Caco-2 (cell line): Measurements from ENCODE around the gene TMEM200B. TPM values are rescaled to one million over a fixed set of nuclear protein-coding genes. Genes with fewer than 3 reads are reported as not detected.

Experiments
- BruUV-seq: library from RNA; stranded (reverse); fragments of 400-500 nt; replicated peaks from 2 replicates; lab custom pipeline; 2021; lab: Mats Ljungman, UMichigan
- CTCF ChIA-PET: fragments of 300-600 bp; sonication (Branson Sonifier 250); formaldehyde crosslinking; loops from one replicate; lab custom pipeline; 2022; ENCODE audit warnings: antibody characterized with exemption; lab: Charles Lee
- POLR2A ChIA-PET: fragments of 300-600 bp; sonication (Branson Sonifier 250); formaldehyde crosslinking; loops from one replicate; lab custom pipeline; 2022; ENCODE audit warnings: antibody characterized with exemption; lab: Charles Lee
- DNase-seq, 2 experiments: peaks; one replicate each; pipeline versions ENCODE4 v3.0.0 to v3.0.0-alpha.2; 2020 to 2022
- H3K27me3 ChIP-seq: replicated peaks from 2 replicates; pipeline ENCODE4 v1.6.0; 2011; ENCODE audit warnings: low read length; ENCODE audit not compliant: control insufficient read depth, insufficient read depth
- H3K36me3 ChIP-seq: 2 replicates; pipeline ENCODE4 v1.5.1; 2011; ENCODE audit warnings: low read length; ENCODE audit not compliant: control insufficient read depth, insufficient read depth
- H3K4me1 ChIP-seq: fragments of 250-450 bp; sonication (Bioruptor Pico); 2 replicates; pipeline ENCODE4 v1.5.1; 2020; ENCODE audit warnings: mild to moderate bottlenecking
- H3K4me3 ChIP-seq: 2 replicates; pipeline ENCODE4 v1.5.1; 2011; ENCODE audit warnings: low read depth, mild to moderate bottlenecking, control low read depth, low read length
- H3K9me3 ChIP-seq: fragments of 250-450 bp; sonication (Bioruptor Pico); 2 replicates; pipeline ENCODE4 v1.5.1; 2020; ENCODE audit warnings: mild to moderate bottlenecking, moderate library complexity
- H3K27ac Mint-ChIP-seq: one replicate; pipeline ENCODE4 v1.8.0; 2022; ENCODE audit warnings: mixed read lengths; ENCODE audit not compliant: unreplicated experiment
- H3K27me3 Mint-ChIP-seq: one replicate; pipeline ENCODE4 v1.8.0; 2022; ENCODE audit warnings: mixed read lengths; ENCODE audit not compliant: insufficient read depth, unreplicated experiment
- H3K36me3 Mint-ChIP-seq: one replicate; pipeline ENCODE4 v1.8.0; 2022; ENCODE audit warnings: mild to moderate bottlenecking, mixed read lengths; ENCODE audit not compliant: insufficient read depth, unreplicated experiment
- H3K4me1 Mint-ChIP-seq: one replicate; pipeline ENCODE4 v1.8.0; 2022; ENCODE audit warnings: low read depth, mixed read lengths; ENCODE audit not compliant: unreplicated experiment
- H3K4me3 Mint-ChIP-seq: one replicate; pipeline ENCODE4 v1.8.0; 2022; ENCODE audit warnings: mild to moderate bottlenecking, moderate library complexity, mixed read lengths; ENCODE audit not compliant: unreplicated experiment
- H3K9me3 Mint-ChIP-seq: one replicate; pipeline ENCODE4 v1.8.0; 2022; ENCODE audit warnings: mixed read lengths; ENCODE audit not compliant: unreplicated experiment
- intact Hi-C: fragments of 100-400 bp; cut with micrococcal nuclease; formaldehyde crosslinking; loops from one replicate; pipeline ENCODE4 v1.10.0; 2022; ENCODE audit not compliant: unreplicated experiment
- total RNA-seq: library from RNA; stranded (reverse); gene quantifications from 2 replicates; pipeline ENCODE4 v1.2.3, GENCODE V29; 2022
- TF ChIP-seq, protein P1 (sequence below), 2 experiments: fragments of 200-600 bp in 1 of 2; IDR thresholded peaks; 1 replicate in 1 of 2; 2 replicates in 1 of 2; pipeline versions ENCODE4 v1.5.1 to v1.8.0; 2011 to 2022; ENCODE audit warnings: antibody characterized with exemption in 1 of 2, control low read depth in 1 of 2, inconsistent platforms in 1 of 2, low read depth in 1 of 2, low read length in 1 of 2, mild to moderate bottlenecking in 1 of 2, moderate library complexity in 1 of 2; ENCODE audit not compliant: insufficient read depth in 1 of 2, severe bottlenecking in 1 of 2, unreplicated experiment in 1 of 2

The TMEM200B gene
- total RNA-seq, 1 experiment from 2014 or later, result 3.3 TPM

DNA sequence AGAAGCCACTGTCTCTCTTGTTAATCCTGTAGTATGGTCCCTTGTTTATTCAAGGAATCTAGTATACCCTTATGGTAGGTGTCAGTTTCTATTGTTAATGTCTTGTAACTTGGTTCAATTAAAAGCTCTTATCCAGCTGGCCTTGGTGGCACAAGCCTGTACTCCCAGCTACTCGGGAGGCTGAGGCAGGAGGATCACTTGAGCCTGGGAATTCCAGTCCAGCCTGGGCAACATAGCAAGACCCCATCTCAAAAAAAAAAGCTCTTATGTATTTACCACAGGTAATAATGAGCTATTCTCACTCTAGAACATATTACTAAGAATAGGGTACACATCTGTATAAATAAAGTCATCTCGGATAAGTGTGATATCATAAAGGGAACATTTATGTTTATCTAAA, 46.5 kb downstream of the TMEM200B start:
- Histone ChIP-seq H3K27me3 (no peaks in the 10 kb centered on the region), H3K4me1 (no peaks in the 10 kb centered on the region), H3K9me3 (no peaks in the 10 kb centered on the region), H3K4me3 (no peak overlapping the region), H3K36me3 (no peaks in the 10 kb centered on the region)
- Mint-ChIP-seq H3K27me3 (no peaks in the 10 kb centered on the region), H3K4me3 (no peak overlapping the region), H3K4me1 (no peaks in the 10 kb centered on the region), H3K36me3 (no peaks in the 10 kb centered on the region), H3K9me3 (no peaks in the 10 kb centered on the region), H3K27ac (no peak overlapping the region)
- intact Hi-C loops, result no loop called here
- POLR2A ChIA-PET, result no interaction called here
- CTCF ChIA-PET, result no interaction called here
- no TSS peak for BruUV-seq
- DNase-seq, result no peak
- TF ChIP-seq, protein P1, sequence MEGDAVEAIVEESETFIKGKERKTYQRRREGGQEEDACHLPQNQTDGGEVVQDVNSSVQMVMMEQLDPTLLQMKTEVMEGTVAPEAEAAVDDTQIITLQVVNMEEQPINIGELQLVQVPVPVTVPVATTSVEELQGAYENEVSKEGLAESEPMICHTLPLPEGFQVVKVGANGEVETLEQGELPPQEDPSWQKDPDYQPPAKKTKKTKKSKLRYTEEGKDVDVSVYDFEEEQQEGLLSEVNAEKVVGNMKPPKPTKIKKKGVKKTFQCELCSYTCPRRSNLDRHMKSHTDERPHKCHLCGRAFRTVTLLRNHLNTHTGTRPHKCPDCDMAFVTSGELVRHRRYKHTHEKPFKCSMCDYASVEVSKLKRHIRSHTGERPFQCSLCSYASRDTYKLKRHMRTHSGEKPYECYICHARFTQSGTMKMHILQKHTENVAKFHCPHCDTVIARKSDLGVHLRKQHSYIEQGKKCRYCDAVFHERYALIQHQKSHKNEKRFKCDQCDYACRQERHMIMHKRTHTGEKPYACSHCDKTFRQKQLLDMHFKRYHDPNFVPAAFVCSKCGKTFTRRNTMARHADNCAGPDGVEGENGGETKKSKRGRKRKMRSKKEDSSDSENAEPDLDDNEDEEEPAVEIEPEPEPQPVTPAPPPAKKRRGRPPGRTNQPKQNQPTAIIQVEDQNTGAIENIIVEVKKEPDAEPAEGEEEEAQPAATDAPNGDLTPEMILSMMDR (IDR thresholded peaks at IDR 0.05; ENCODE audit: insufficient read depth in 1 of 2, low read depth in 1 of 2, low read length in 1 of 2, severe bottlenecking in 1 of 2, unreplicated experiment in 1 of 2), result no peak

Other genes starting within 250 kb of the TMEM200B start
- 29.5 and 29.8 TPM in 2 replicates for gene EPB41, start 209.3 kb downstream of the TMEM200B start, total RNA-seq
- gene SRSF4, start 58.0 kb upstream of the TMEM200B start, total RNA-seq, result 44.1 and 45.8 TPM in 2 replicates
- gene MECR, start 107.0 kb upstream of the TMEM200B start, total RNA-seq, result 21.5 and 23.1 TPM in 2 replicates
- gene PTPRU, start 112.6 kb upstream of the TMEM200B start, total RNA-seq, result 32.9 and 41.4 TPM in 2 replicates